ENCODE measurements around the gene TBC1D14. TPM values are rescaled to one million over a fixed set of nuclear protein-coding genes. Genes with fewer than 3 reads are reported as not detected.

The TBC1D14 gene
- polyA plus RNA-seq, 1 experiment = 35.8 TPM

DNA sequence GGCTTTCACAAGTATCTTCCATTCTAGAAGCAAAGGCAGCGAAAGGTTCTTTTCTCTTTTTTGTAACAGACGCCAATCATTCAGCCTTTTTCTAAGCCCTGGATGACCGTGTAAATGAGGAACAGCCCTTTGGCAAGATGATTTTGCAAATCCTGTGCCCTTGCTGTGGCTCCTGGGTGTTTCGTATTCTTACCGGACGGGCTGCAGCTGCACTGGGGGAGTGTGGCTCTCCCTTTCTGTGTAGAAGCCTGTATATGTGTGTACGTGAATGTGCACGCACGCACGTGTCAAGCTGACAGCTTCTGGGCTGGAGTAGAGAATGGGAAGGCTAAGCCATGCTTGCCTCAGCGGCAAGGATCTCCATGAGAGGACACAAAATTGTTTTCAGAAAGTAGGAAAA is 150.0 kb downstream of the TBC1D14 start:
- ChIA-PET POLR2A (interaction anchor here (0.7 kb wide), 1 partner anchor 17 kb away, joined by 7 read pairs; a partner anchor contains a TSS), CTCF (interaction anchor here (1.1 to 1.4 kb wide), 2 partner anchors 11 to 17 kb away, joined by 3 to 5 read pairs; partner anchors contain the start of gene TADA2B)
- Histone ChIP-seq H3K27me3 (ENCODE audit: control insufficient read depth, insufficient read depth, low read length) (no peaks in the 10 kb centered on the region), H3K4me3 (ENCODE audit: low read depth, low read length) (no peak overlapping the region), H3K36me3 (ENCODE audit: control insufficient read depth, insufficient read depth, low read length) (peaks cover 22% of the 10 kb centered on the region)
- TF ChIP-seq, protein P1, sequence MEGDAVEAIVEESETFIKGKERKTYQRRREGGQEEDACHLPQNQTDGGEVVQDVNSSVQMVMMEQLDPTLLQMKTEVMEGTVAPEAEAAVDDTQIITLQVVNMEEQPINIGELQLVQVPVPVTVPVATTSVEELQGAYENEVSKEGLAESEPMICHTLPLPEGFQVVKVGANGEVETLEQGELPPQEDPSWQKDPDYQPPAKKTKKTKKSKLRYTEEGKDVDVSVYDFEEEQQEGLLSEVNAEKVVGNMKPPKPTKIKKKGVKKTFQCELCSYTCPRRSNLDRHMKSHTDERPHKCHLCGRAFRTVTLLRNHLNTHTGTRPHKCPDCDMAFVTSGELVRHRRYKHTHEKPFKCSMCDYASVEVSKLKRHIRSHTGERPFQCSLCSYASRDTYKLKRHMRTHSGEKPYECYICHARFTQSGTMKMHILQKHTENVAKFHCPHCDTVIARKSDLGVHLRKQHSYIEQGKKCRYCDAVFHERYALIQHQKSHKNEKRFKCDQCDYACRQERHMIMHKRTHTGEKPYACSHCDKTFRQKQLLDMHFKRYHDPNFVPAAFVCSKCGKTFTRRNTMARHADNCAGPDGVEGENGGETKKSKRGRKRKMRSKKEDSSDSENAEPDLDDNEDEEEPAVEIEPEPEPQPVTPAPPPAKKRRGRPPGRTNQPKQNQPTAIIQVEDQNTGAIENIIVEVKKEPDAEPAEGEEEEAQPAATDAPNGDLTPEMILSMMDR (IDR thresholded peaks at IDR 0.05; ENCODE audit: insufficient read depth, low read depth, low read length) = no peak
- no peak for DNase-seq (ENCODE audit: low read depth)

GRCh38 chr4:7060346-7061150 is 150.9 kb downstream of the TBC1D14 start:
- peaks cover 19% of the 10 kb centered on the region for H3K36me3 ChIP-seq (ENCODE audit: control insufficient read depth, insufficient read depth, low read length)
- ChIA-PET CTCF (interaction anchor here (0.6 to 1.1 kb wide), 2 partner anchors 18 to 86 kb away, joined by 3 to 4 read pairs; partner anchors contain the start of gene TADA2B), POLR2A (interaction anchor here (0.7 kb wide), 1 partner anchor 18 kb away, joined by 7 read pairs; a partner anchor contains a TSS)

GRCh38 chr4:7061815-7062214 is 152.2 kb downstream of the TBC1D14 start:
- DNase-seq (ENCODE audit: low read depth) = no peak
- Histone ChIP-seq H3K4me3 (ENCODE audit: low read depth, low read length) (no peak overlapping the region), H3K36me3 (ENCODE audit: control insufficient read depth, insufficient read depth, low read length) (peaks cover 16% of the 10 kb centered on the region), H3K27me3 (ENCODE audit: control insufficient read depth, insufficient read depth, low read length) (no peaks in the 10 kb centered on the region)
- POLR2A ChIA-PET = no interaction called here
- CTCF ChIA-PET = interaction anchor here (0.6 to 10.8 kb wide), 4 partner anchors 9 to 343 kb away, joined by 3 to 116 read pairs (median 4); no protein-coding TSS in a partner anchor
- TF ChIP-seq, protein P1 (IDR thresholded peaks at IDR 0.05; ENCODE audit: insufficient read depth, low read depth, low read length) = no peak

More at GRCh38 chr4:7060346-7061150, 150.9 kb downstream of the TBC1D14 start:
- Histone ChIP-seq H3K27me3 (ENCODE audit: control insufficient read depth, insufficient read depth, low read length) (no peaks in the 10 kb centered on the region), H3K4me3 (ENCODE audit: low read depth, low read length) (no peak overlapping the region)
- TF ChIP-seq, protein P1 (IDR thresholded peaks at IDR 0.05; ENCODE audit: insufficient read depth, low read depth, low read length) = no peak
- DNase-seq (ENCODE audit: low read depth) = no peak

- ChIA-PET CTCF (interaction anchor here (0.7 to 10.8 kb wide), 3 partner anchors 8 to 353 kb away, joined by 3 to 116 read pairs (median 4); no protein-coding TSS in a partner anchor), POLR2A (interaction anchor here (0.7 kb wide), 1 partner anchor 710 kb away, joined by 10 read pairs; no protein-coding TSS in a partner anchor)
- TF ChIP-seq, protein P1 (IDR thresholded peaks at IDR 0.05; ENCODE audit: insufficient read depth, low read depth, low read length) = no peak
- DNase-seq (ENCODE audit: low read depth) = no peak
- H3K36me3 ChIP-seq (ENCODE audit: control insufficient read depth, insufficient read depth, low read length) = peaks cover 16% of the 10 kb centered on the region
- H3K27me3 ChIP-seq (ENCODE audit: control insufficient read depth, insufficient read depth, low read length) = no peaks in the 10 kb centered on the region
- no peak overlapping the region for H3K4me3 ChIP-seq (ENCODE audit: low read depth, low read length)
Observed at GRCh38 chr4:7062816-7063215, 153.2 kb downstream of the TBC1D14 start.

GRCh38 chr4:7063362-7063761 is 153.7 kb downstream of the TBC1D14 start:
- H3K27me3 ChIP-seq (ENCODE audit: control insufficient read depth, insufficient read depth, low read length) = no peaks in the 10 kb centered on the region
- CTCF ChIA-PET = interaction anchor here (10.8 kb wide), 1 partner anchor 92 kb away, joined by 116 read pairs; no protein-coding TSS in a partner anchor
- no peak overlapping the region for H3K4me3 ChIP-seq (ENCODE audit: low read depth, low read length)
- peaks cover 16% of the 10 kb centered on the region for H3K36me3 ChIP-seq (ENCODE audit: control insufficient read depth, insufficient read depth, low read length)
- no peak for DNase-seq (ENCODE audit: low read depth)
- TF ChIP-seq, protein P1 (IDR thresholded peaks at IDR 0.05; ENCODE audit: insufficient read depth, low read depth, low read length) = no peak
- POLR2A ChIA-PET = no interaction called here
